Esophagus muscularis mucosa (tissue), 4 donors: Measurements from ENCODE around the gene TMEM229B. TPM values are rescaled to one million over a fixed set of nuclear protein-coding genes. Genes with fewer than 3 reads are reported as not detected.

ENCODE experiments used
- DNase-seq: peaks from one replicate; pipeline ENCODE4 v3.0.0-alpha.2; 2017; ENCODE audit errors: extremely low spot score
- H3K27ac ChIP-seq, 4 donors: fragments of 200-600 bp; sonication (generic); replicated peaks in 1 of 4; 1 replicate in 3 of 4; 2 replicates in 1 of 4; pipeline ENCODE4 v1.5.1; 2016 to 2019; ENCODE audit warnings: mild to moderate bottlenecking in 1 of 4
- H3K27me3 ChIP-seq, 4 donors: fragments of 200-600 bp; sonication (generic); one replicate each; pipeline versions ENCODE4 v1.5.1 to v1.6.0; 2016 to 2019
- H3K36me3 ChIP-seq, 4 donors: fragments of 200-600 bp; sonication (generic); one replicate each; pipeline ENCODE4 v1.5.1; 2016 to 2019
- H3K4me1 ChIP-seq, 4 donors: fragments of 200-600 bp; sonication (generic); one replicate each; pipeline ENCODE4 v1.5.1; 2016 to 2019
- H3K4me3 ChIP-seq, 4 donors: fragments of 200-600 bp; sonication (generic); 1 replicate in 2 of 4; 2 replicates in 2 of 4; pipeline ENCODE4 v1.5.1; 2016 to 2019; ENCODE audit warnings: mild to moderate bottlenecking in 4 of 4, moderate library complexity in 1 of 4
- H3K9me3 ChIP-seq, 4 donors: fragments of 200-600 bp; sonication (generic); 1 replicate in 3 of 4; 2 replicates in 1 of 4; pipeline ENCODE4 v1.5.1; 2016 to 2019
- CTCF ChIP-seq, 3 experiments: fragments of 200-600 bp in 2 of 3; fragments of 450-650 bp in 1 of 3; sonication (generic) in 2 of 3; IDR thresholded peaks; one replicate each; pipeline ENCODE4 v1.5.1; 2017 to 2019; ENCODE audit warnings: antibody characterized with exemption in 3 of 3, mild to moderate bottlenecking in 2 of 3, moderate library complexity in 1 of 3
- EP300 ChIP-seq: sonication (generic); formaldehyde crosslinking; IDR thresholded peaks from one replicate; pipeline ENCODE4 v1.6.1; 2017; ENCODE audit warnings: antibody characterized with exemption
- POLR2A ChIP-seq: fragments of 450-650 bp; IDR thresholded peaks from one replicate; pipeline ENCODE4 v1.6.1; 2017; ENCODE audit warnings: antibody characterized with exemption, moderate library complexity, mild to moderate bottlenecking, low read depth
- POLR2AphosphoS5 ChIP-seq, 2 donors: sonication (generic); formaldehyde crosslinking; IDR thresholded peaks; one replicate each; pipeline ENCODE4 v1.6.1; 2017; ENCODE audit warnings: antibody characterized with exemption in 2 of 2
- WGBS: methylation state at CpG from one replicate; pipeline ENCODE4 v1.1.5; 2018; 5-methylcytosine and 5-hydroxymethylcytosine counted together
- intact Hi-C: fragments of 100-400 bp; cut with DNase I; formaldehyde crosslinking; loops from one replicate; pipeline ENCODE4 v1.15.1; 2023
- total RNA-seq, 4 donors: library from RNA; depleted of rRNA; stranded (reverse); fragments of >200 nt; gene quantifications; one replicate each; pipeline versions ENCODE4 v1.1.0 to v1.2.1, GENCODE V29; 2016

TMEM229B gene
- total RNA-seq, 4 donors from 2014 or later, result 2.0 to 4.2 (median 3.4) TPM

DNA sequence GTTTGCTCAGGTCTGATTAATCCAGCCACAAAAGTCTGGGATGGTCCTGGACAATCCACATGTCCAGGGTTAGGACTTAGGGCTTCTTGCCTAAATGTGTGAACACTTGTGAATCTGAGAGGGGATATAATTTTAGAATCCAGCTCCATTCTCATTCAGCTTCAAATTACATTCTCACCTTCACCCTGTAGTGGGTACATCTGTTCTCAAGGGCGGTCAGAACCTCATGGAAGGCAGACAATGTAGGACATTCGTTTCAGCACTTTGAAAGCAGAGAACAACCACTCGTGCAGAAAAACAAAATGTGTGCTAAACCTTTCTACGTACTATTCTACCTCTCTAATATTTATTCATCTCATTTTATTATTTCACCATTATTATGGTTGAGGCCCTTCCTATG is 1.2 kb downstream of the TMEM229B start:
- intact Hi-C loops, result no loop called here

DNA sequence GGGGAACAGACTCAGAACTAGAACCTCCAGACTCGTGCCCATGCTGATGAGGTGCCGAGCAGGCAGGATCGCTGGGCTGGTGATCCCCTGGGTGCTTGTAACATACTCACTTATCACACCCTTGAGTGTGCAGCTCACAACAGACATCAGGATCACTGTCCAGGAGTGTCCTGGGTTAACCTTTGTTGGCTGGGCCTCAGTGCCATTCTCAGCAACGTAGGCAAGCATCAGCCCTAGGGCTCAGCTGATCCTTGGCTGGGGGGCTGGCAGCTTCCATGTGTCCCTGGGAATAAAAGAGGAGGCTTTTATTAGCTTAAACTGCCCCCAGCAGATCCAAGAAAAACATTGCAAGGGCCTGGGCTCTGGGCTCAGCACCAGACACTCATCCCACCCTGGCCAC is 1.6 kb downstream of the TMEM229B start:
- WGBS, result 94% methylated on average over 3 of the region's 4 CpGs
- intact Hi-C loops, result no loop called here

More for the DNA sequence above, 1.2 kb downstream of the TMEM229B start:
- no peak for DNase-seq
- Histone ChIP-seq H3K4me1 (peaks cover 0 to 18% (median 2%) of the 10 kb centered on the region in 4 donors), H3K27me3 (no peaks in the 10 kb centered on the region), H3K27ac (no peak overlapping the region), H3K4me3 (no peak overlapping the region), H3K36me3 (peaks cover 0 to 11% (median 0%) of the 10 kb centered on the region in 4 donors), H3K9me3 (no peaks in the 10 kb centered on the region)
- TF ChIP-seq CTCF (IDR thresholded peaks at IDR 0.05) (no peak), POLR2A (no peak), POLR2AphosphoS5 (IDR thresholded peaks at IDR 0.05) (no peak), EP300 (no peak)
- WGBS, result 93% methylated on average over 4 of the region's 4 CpGs

DNA sequence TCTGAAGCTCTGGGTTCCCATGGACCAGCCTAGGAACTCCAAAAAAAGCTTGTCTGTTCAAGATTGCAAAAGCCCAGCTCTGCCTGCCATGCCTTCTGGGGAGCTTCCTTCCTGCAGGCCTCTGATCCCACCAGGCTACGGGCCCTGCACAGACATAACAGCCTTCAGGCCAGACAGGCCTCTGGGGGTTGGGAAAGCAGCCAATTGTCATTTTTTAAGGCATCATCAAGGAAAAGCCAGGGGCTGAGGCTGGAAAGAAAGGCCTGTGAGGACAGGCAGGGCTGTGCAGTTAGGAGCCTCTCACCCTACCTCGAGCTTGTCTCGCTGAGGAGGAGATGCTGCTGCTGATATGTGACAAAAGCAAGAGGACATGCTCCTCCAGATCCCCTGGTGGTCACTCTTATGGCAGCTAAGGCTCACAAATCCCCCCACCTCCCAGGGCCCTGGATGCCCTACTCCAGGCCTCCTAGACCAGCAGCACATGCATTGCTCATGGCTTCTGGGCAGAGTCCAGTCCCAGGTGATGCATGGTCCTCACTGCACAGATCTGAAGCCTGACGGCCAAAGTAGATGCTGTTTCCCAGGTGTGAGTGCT is 2.9 kb downstream of the TMEM229B start:
- no peak for DNase-seq
- no peak overlapping the region for H3K27ac ChIP-seq
- no peak overlapping the region for H3K4me3 ChIP-seq
- intact Hi-C loops, result no loop called here
- peaks cover 0 to 11% (median 0%) of the 10 kb centered on the region in 4 donors for H3K36me3 ChIP-seq
- no peaks in the 10 kb centered on the region for H3K9me3 ChIP-seq
- no peaks in the 10 kb centered on the region for H3K27me3 ChIP-seq
- WGBS, result 76% methylated on average over 4 of the region's 4 CpGs
- TF ChIP-seq CTCF (IDR thresholded peaks at IDR 0.05) (no peak), EP300 (no peak), POLR2A (no peak), POLR2AphosphoS5 (IDR thresholded peaks at IDR 0.05) (no peak)
- peaks cover 0 to 18% (median 2%) of the 10 kb centered on the region in 4 donors for H3K4me1 ChIP-seq

More for the DNA sequence above, 1.6 kb downstream of the TMEM229B start:
- no peak for TF ChIP-seq CTCF (IDR thresholded peaks at IDR 0.05)
- TF ChIP-seq EP300, result no peak
- TF ChIP-seq POLR2A, result no peak
- no peak for TF ChIP-seq POLR2AphosphoS5 (IDR thresholded peaks at IDR 0.05)
- Histone ChIP-seq H3K4me3 (no peak overlapping the region), H3K36me3 (peaks cover 0 to 11% (median 0%) of the 10 kb centered on the region in 4 donors), H3K4me1 (peaks cover 0 to 18% (median 2%) of the 10 kb centered on the region in 4 donors), H3K27me3 (no peaks in the 10 kb centered on the region), H3K9me3 (no peaks in the 10 kb centered on the region), H3K27ac (no peak overlapping the region)
- DNase-seq, result no peak

DNA sequence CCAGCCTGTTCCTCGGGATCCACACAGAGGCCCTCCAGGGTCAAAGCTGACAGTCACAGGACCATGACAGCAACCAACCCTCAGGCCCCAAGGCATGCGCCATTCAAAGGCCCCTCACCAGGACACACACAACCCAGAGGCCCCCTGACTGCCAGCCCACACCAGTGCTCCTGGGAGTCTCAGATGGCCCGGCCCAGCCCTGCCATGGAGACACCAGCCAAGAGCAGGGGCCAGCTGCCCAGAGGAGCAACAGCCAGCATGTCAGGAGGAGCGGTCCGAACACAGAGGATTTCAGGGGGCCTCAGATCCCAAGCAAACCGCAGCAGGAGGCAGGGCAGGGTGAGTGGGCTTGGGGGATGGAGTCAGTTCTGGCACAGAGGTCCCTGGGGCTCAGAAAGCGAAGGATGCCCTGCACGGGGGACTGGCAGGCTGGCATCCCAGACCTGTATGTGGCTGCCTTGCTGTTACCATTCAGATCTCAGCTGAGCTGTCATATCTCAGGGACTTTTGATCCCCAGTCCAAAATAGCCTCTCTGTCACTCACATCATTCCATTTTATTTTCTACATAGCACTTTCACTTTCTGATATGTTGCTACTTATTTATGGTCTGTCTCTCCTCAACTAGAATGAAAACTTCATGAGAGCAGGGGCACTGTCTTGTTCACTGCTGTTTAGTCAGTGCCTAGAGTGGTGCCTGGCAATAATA is 4.8 kb downstream of the TMEM229B start:
- Histone ChIP-seq H3K36me3 (peaks cover 0 to 11% (median 0%) of the 10 kb centered on the region in 4 donors), H3K27ac (no peak overlapping the region), H3K4me1 (peaks cover 0 to 18% (median 0%) of the 10 kb centered on the region in 4 donors), H3K4me3 (no peak overlapping the region), H3K9me3 (no peaks in the 10 kb centered on the region), H3K27me3 (no peaks in the 10 kb centered on the region)
- DNase-seq, result no peak
- intact Hi-C loops, result no loop called here
- 86% methylated on average over 6 of the region's 8 CpGs for WGBS
- TF ChIP-seq POLR2A, result no peak
- no peak for TF ChIP-seq CTCF (IDR thresholded peaks at IDR 0.05)
- TF ChIP-seq POLR2AphosphoS5 (IDR thresholded peaks at IDR 0.05), result no peak
- no peak for TF ChIP-seq EP300
